Measurements from ENCODE around the gene KBTBD3.
"Not testable (repeated sequence)": the region's sequence is repeated elsewhere in the genome, so short reads cannot be mapped to it uniquely, and the experiment has no call there.

The KBTBD3 gene

DNA sequence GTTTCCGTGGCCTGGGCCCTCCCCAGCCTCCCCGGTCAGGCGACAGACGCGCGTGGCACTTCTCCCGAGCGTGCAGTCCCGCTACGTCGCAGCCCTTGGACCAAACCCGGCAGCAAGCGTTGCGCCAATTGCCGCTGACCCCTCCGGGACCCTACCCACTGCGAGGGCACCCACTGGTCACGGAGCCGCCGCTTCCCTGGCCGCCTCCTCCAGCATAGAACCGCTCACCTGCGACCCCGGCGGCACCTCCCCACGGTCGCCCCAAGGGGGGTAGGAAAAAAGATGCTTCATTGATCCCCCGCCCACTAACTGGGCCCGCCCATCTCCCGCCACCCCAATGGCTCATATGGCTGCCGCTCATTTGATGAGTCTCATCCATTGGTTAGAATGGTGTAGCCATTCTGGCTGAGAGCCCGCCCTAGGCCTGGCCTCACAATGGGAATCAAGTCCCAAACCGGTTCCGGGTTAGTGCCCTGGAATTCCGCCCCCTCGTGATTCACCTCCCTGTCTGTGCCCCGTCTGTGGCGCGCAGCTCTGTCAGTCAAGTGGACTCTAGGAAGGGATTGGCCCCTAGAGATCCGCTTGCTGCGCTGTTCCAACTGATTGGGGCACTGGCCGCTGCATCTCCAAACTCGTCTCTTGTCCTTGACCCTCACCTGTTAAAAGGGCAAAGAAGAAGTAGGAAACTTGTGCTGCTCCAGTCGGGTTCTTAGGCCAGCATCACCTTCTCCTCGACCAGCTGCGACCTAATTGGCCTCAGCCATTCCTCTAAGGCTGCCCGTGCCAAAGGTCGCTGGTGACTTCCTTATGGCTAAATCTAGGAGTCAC lies 55.0 kb downstream of the KBTBD3 start, which contains the start of gene MSANTD4:
Gene MSANTD4 (minus strand): TSS at position 274 of the 828 bp plus-strand sequence. CDS start 11,323 bp downstream, outside the sequence.
- H3K4me1 ChIP-seq (ENCODE audit: control insufficient read depth, insufficient read depth, low read length): peaks cover 16% of the 10 kb centered on the region
- no peaks in the 10 kb centered on the region for H3K27me3 ChIP-seq (ENCODE audit: control insufficient read depth, insufficient read depth, low read length)
- no peaks in the 10 kb centered on the region for H3K36me3 ChIP-seq (ENCODE audit: insufficient read depth, low read length)
- peak within 1 kb of the TSS; percentile 84 for H3K4me2 ChIP-seq (ENCODE audit: low read length)
- no peaks in the 10 kb centered on the region for H3K9me3 ChIP-seq (replicated peaks; ENCODE audit: low read length)
- H3K9ac ChIP-seq (ENCODE audit: low read depth, low read length): peak within 1 kb of the TSS; percentile 90
- H3K4me3 ChIP-seq (ENCODE audit: low read length): peak within 1 kb of the TSS; percentile 92

- Histone ChIP-seq H3K36me3 (ENCODE audit: insufficient read depth, low read length) (no peaks in the 10 kb centered on the region), H3K9ac (ENCODE audit: low read depth, low read length) (peak overlapping the region; percentile 90)
Observed at GRCh38 chr11:106021181-106021966, 55.8 kb downstream of the KBTBD3 start.

DNA sequence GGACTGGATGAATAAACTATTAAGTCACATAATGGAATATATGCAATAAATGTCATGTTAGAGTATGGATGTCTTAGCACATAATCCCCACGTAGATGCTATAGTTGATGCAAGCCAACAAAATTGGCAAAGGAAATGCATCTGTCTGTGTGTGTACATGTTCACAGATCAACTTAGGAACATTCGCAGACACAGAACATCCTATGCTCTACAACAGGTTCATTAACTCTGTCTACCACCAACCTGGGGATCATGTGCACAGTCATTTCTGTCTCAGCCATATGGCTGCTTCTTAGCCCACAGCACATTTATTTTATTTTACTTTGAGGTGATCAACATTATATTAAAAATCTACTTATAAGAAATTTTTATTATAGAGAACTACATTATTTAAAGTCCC lies 60.1 kb downstream of the KBTBD3 start:
- no peak overlapping the region for H3K9ac ChIP-seq (ENCODE audit: low read depth, low read length)
- H3K36me3 ChIP-seq (ENCODE audit: insufficient read depth, low read length): no peaks in the 10 kb centered on the region

More at GRCh38 chr11:106021181-106021966, 55.8 kb downstream of the KBTBD3 start:
- peaks cover 16% of the 10 kb centered on the region for H3K4me1 ChIP-seq (ENCODE audit: control insufficient read depth, insufficient read depth, low read length)
- no peaks in the 10 kb centered on the region for H3K27me3 ChIP-seq (ENCODE audit: control insufficient read depth, insufficient read depth, low read length)
- H3K4me2 ChIP-seq (ENCODE audit: low read length): peak overlapping the region; percentile 84
- peak overlapping the region; percentile 92 for H3K4me3 ChIP-seq (ENCODE audit: low read length)
- H3K9me3 ChIP-seq (replicated peaks; ENCODE audit: low read length): no peaks in the 10 kb centered on the region

GRCh38 chr11:106015066-106015465 lies 62.1 kb downstream of the KBTBD3 start:
- Histone ChIP-seq H3K4me1 (ENCODE audit: control insufficient read depth, insufficient read depth, low read length) (peaks cover 32% of the 10 kb centered on the region), H3K4me3 (ENCODE audit: low read length) (no peak overlapping the region)

More for the DNA sequence above, 60.1 kb downstream of the KBTBD3 start:
- no peak overlapping the region for H3K4me3 ChIP-seq (ENCODE audit: low read length)
- no peaks in the 10 kb centered on the region for H3K9me3 ChIP-seq (replicated peaks; ENCODE audit: low read length)
- H3K4me1 ChIP-seq (ENCODE audit: control insufficient read depth, insufficient read depth, low read length): peaks cover 29% of the 10 kb centered on the region
- H3K27me3 ChIP-seq (ENCODE audit: control insufficient read depth, insufficient read depth, low read length): no peaks in the 10 kb centered on the region
- no peak overlapping the region for H3K4me2 ChIP-seq (ENCODE audit: low read length)

GRCh38 chr11:106014620-106015019 lies 62.5 kb downstream of the KBTBD3 start:
- Histone ChIP-seq H3K9ac (ENCODE audit: low read depth, low read length) (no peak overlapping the region), H3K27me3 (ENCODE audit: control insufficient read depth, insufficient read depth, low read length) (no peaks in the 10 kb centered on the region), H3K4me2 (ENCODE audit: low read length) (no peak overlapping the region), H3K4me3 (ENCODE audit: low read length) (no peak overlapping the region), H3K9me3 (replicated peaks; ENCODE audit: low read length) (no peaks in the 10 kb centered on the region), H3K36me3 (ENCODE audit: insufficient read depth, low read length) (peaks cover 12% of the 10 kb centered on the region), H3K4me1 (ENCODE audit: control insufficient read depth, insufficient read depth, low read length) (peaks cover 32% of the 10 kb centered on the region)

More at GRCh38 chr11:106015066-106015465, 62.1 kb downstream of the KBTBD3 start:
- Histone ChIP-seq H3K9ac (ENCODE audit: low read depth, low read length) (no peak overlapping the region), H3K4me2 (ENCODE audit: low read length) (no peak overlapping the region), H3K27me3 (ENCODE audit: control insufficient read depth, insufficient read depth, low read length) (no peaks in the 10 kb centered on the region), H3K9me3 (replicated peaks; ENCODE audit: low read length) (no peaks in the 10 kb centered on the region), H3K36me3 (ENCODE audit: insufficient read depth, low read length) (peaks cover 8% of the 10 kb centered on the region)

DNA sequence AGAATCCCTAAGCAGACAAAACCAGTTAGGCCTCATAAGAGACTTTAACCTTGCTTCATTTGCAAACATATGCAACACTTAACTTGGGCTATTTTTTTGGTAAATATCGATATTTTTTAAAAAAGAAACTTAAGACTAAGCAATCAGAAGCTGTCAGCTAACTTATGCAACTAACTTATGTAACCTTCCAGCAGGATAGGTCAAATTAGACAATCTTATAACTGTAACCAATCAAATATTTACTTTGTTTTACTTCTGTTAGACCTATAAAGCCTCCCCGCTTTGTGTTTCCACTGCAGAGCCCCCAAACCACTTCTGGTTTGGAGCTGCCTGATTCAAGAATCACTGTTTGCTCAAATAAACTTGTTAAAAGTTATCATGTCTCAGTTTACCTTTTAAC lies 63.1 kb downstream of the KBTBD3 start:
- Histone ChIP-seq H3K4me3 (ENCODE audit: low read length) (no peak overlapping the region), H3K4me1 (ENCODE audit: control insufficient read depth, insufficient read depth, low read length) (peaks cover 32% of the 10 kb centered on the region), H3K4me2 (ENCODE audit: low read length) (no peak overlapping the region), H3K27me3 (ENCODE audit: control insufficient read depth, insufficient read depth, low read length) (no peaks in the 10 kb centered on the region), H3K36me3 (ENCODE audit: insufficient read depth, low read length) (peaks cover 17% of the 10 kb centered on the region), H3K9ac (ENCODE audit: low read depth, low read length) (no peak overlapping the region), H3K9me3 (replicated peaks; ENCODE audit: low read length) (no peaks in the 10 kb centered on the region)

DNA sequence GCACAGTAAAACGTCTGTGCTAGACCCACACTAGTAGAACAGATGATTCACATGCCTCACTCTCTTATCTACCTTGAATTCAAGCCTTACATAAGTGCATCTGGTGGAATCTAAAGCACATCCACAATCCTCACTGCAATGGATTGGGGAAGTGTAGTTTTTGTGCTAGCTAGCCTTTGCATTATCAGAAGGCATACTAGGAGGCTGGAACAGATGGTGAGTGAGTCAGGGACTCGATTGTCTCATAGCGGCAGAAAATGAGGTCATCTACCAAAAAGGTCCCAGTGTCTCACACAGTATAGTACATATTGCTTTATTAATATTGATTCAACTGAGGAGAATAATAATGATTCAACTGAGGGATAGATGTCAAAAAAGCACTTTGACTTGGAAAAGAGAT lies 64.4 kb downstream of the KBTBD3 start:
- Histone ChIP-seq H3K4me2 (ENCODE audit: low read length) (peak overlapping the region; percentile 49), H3K36me3 (ENCODE audit: insufficient read depth, low read length) (peaks cover 25% of the 10 kb centered on the region), H3K4me1 (ENCODE audit: control insufficient read depth, insufficient read depth, low read length) (peaks cover 24% of the 10 kb centered on the region), H3K27me3 (ENCODE audit: control insufficient read depth, insufficient read depth, low read length) (no peaks in the 10 kb centered on the region), H3K4me3 (ENCODE audit: low read length) (no peak overlapping the region), H3K9me3 (replicated peaks; ENCODE audit: low read length) (no peaks in the 10 kb centered on the region), H3K9ac (ENCODE audit: low read depth, low read length) (no peak overlapping the region)

GRCh38 chr11:106011481-106011880 lies 65.7 kb downstream of the KBTBD3 start:
- Histone ChIP-seq H3K27me3 (ENCODE audit: control insufficient read depth, insufficient read depth, low read length) (no peaks in the 10 kb centered on the region), H3K9ac (ENCODE audit: low read depth, low read length) (no peak overlapping the region), H3K36me3 (ENCODE audit: insufficient read depth, low read length) (peaks cover 31% of the 10 kb centered on the region), H3K9me3 (replicated peaks; ENCODE audit: low read length) (no peaks in the 10 kb centered on the region), H3K4me2 (ENCODE audit: low read length) (peak overlapping the region; percentile 40), H3K4me3 (ENCODE audit: low read length) (no peak overlapping the region), H3K4me1 (ENCODE audit: control insufficient read depth, insufficient read depth, low read length) (peaks cover 24% of the 10 kb centered on the region)

DNA sequence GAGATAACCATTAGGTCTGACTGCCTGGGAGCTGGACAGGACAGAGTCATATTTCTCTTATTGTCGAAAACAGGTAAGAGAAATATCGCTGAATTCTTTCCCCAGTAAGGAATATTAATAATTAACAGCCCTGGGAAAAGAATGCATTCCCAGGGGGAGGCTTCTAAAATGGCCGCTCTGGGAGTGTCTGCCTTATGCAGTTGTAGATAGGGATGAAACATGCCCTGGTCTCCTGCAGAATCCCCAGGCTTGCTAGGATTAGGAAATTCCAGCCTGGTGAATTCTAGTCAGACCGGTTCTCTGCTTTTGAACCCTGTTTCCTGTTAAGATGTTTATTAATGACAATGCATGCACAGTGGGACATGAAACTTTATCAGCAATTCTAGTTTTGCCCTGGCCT lies 74.1 kb downstream of the KBTBD3 start:
- H3K4me2 ChIP-seq (ENCODE audit: low read length); H3K9ac ChIP-seq (ENCODE audit: low read depth, low read length); H3K4me3 ChIP-seq (ENCODE audit: low read length); H3K27me3 ChIP-seq (ENCODE audit: control insufficient read depth, insufficient read depth, low read length); H3K4me1 ChIP-seq (ENCODE audit: control insufficient read depth, insufficient read depth, low read length); H3K9me3 ChIP-seq (replicated peaks; ENCODE audit: low read length): not testable (repeated sequence)
- H3K36me3 ChIP-seq (ENCODE audit: insufficient read depth, low read length): peaks cover 15% of the 10 kb centered on the region

GRCh38 chr11:106001304-106002012 lies 75.7 kb downstream of the KBTBD3 start:
- Histone ChIP-seq H3K4me1 (ENCODE audit: control insufficient read depth, insufficient read depth, low read length) (no peaks in the 10 kb centered on the region), H3K9ac (ENCODE audit: low read depth, low read length) (no peak overlapping the region), H3K4me3 (ENCODE audit: low read length) (no peak overlapping the region), H3K36me3 (ENCODE audit: insufficient read depth, low read length) (peaks cover 6% of the 10 kb centered on the region), H3K4me2 (ENCODE audit: low read length) (no peak overlapping the region), H3K27me3 (ENCODE audit: control insufficient read depth, insufficient read depth, low read length) (no peaks in the 10 kb centered on the region), H3K9me3 (replicated peaks; ENCODE audit: low read length) (no peaks in the 10 kb centered on the region)
